ENCODE results near the gene KNDC1. TPM values are rescaled to one million over a fixed set of nuclear protein-coding genes. Genes with fewer than 3 reads are reported as not detected.

The KNDC1 gene
- total RNA-seq, 2 donors from 2014 or later: 1.5 to 10.8 TPM

- DNase-seq (ENCODE audit: low spot score): no peak
- H3K4me1 ChIP-seq (replicated peaks): peaks cover 3% of the 10 kb centered on the region
- TF ChIP-seq POLR2A (IDR thresholded peaks at IDR 0.05): no peak
- TF ChIP-seq POLR2AphosphoS5 (IDR thresholded peaks at IDR 0.05): no peak
- TF ChIP-seq CTCF (IDR thresholded peaks at IDR 0.05): no peak
- no peaks in the 10 kb centered on the region for H3K36me3 ChIP-seq
- no peak overlapping the region for H3K27ac ChIP-seq
- no peaks in the 10 kb centered on the region for H3K9me3 ChIP-seq
- intact Hi-C loops (cut with DNase I): no loop called here
- H3K27me3 ChIP-seq (replicated peaks; ENCODE audit: insufficient read depth): no peaks in the 10 kb centered on the region
- WGBS: 78% methylated on average over 13 of the region's 14 CpGs
- no peak overlapping the region for H3K4me3 ChIP-seq
Observed at GRCh38 chr10:133267293-133267692, 107.3 kb downstream of the KNDC1 start.

- Histone ChIP-seq H3K27ac (no peak overlapping the region), H3K4me1 (replicated peaks) (no peaks in the 10 kb centered on the region), H3K4me3 (no peak overlapping the region), H3K36me3 (no peaks in the 10 kb centered on the region), H3K9me3 (no peaks in the 10 kb centered on the region), H3K27me3 (replicated peaks; ENCODE audit: insufficient read depth) (no peaks in the 10 kb centered on the region)
- intact Hi-C loops (cut with DNase I): no loop called here
- no peak for DNase-seq (ENCODE audit: low spot score)
- TF ChIP-seq POLR2A (IDR thresholded peaks at IDR 0.05) (no peak), POLR2AphosphoS5 (IDR thresholded peaks at IDR 0.05) (no peak), CTCF (IDR thresholded peaks at IDR 0.05) (no peak)
- 84% methylated on average over 16 of the region's 22 CpGs for WGBS
Observed at GRCh38 chr10:133267829-133268228, 107.8 kb downstream of the KNDC1 start.

- H3K9me3 ChIP-seq: no peaks in the 10 kb centered on the region
- no peak for DNase-seq (ENCODE audit: low spot score)
- H3K4me1 ChIP-seq (replicated peaks): no peaks in the 10 kb centered on the region
- TF ChIP-seq CTCF (IDR thresholded peaks at IDR 0.05) (no peak), POLR2AphosphoS5 (IDR thresholded peaks at IDR 0.05) (no peak), POLR2A (IDR thresholded peaks at IDR 0.05) (no peak)
- no peaks in the 10 kb centered on the region for H3K27me3 ChIP-seq (replicated peaks; ENCODE audit: insufficient read depth)
- intact Hi-C loops (cut with DNase I): no loop called here
- H3K36me3 ChIP-seq: no peaks in the 10 kb centered on the region
- no peak overlapping the region for H3K27ac ChIP-seq
- H3K4me3 ChIP-seq: no peak overlapping the region
- 94% methylated on average over 22 of the region's 22 CpGs for WGBS
Observed at GRCh38 chr10:133268532-133268931, 108.5 kb downstream of the KNDC1 start.

GRCh38 chr10:133269367-133269766 is 109.3 kb downstream of the KNDC1 start:
- intact Hi-C loops (cut with DNase I): no loop called here
- H3K4me1 ChIP-seq (replicated peaks): no peaks in the 10 kb centered on the region
- H3K36me3 ChIP-seq: no peaks in the 10 kb centered on the region
- no peak for DNase-seq (ENCODE audit: low spot score)
- TF ChIP-seq POLR2A (IDR thresholded peaks at IDR 0.05): no peak
- no peak for TF ChIP-seq POLR2AphosphoS5 (IDR thresholded peaks at IDR 0.05)
- TF ChIP-seq CTCF (IDR thresholded peaks at IDR 0.05): no peak
- H3K27me3 ChIP-seq (replicated peaks; ENCODE audit: insufficient read depth): no peaks in the 10 kb centered on the region
- no peak overlapping the region for H3K4me3 ChIP-seq
- H3K9me3 ChIP-seq: no peaks in the 10 kb centered on the region
- no peak overlapping the region for H3K27ac ChIP-seq
- WGBS: 80% methylated on average over 14 of the region's 26 CpGs

- TF ChIP-seq POLR2AphosphoS5 (IDR thresholded peaks at IDR 0.05) (no peak), POLR2A (IDR thresholded peaks at IDR 0.05) (no peak), CTCF (IDR thresholded peaks at IDR 0.05) (no peak)
- H3K4me1 ChIP-seq (replicated peaks): no peaks in the 10 kb centered on the region
- 87% methylated on average over 9 of the region's 20 CpGs for WGBS
- no peak overlapping the region for H3K27ac ChIP-seq
- DNase-seq (ENCODE audit: low spot score): no peak
- intact Hi-C loops (cut with DNase I): no loop called here
- H3K9me3 ChIP-seq: no peaks in the 10 kb centered on the region
- no peak overlapping the region for H3K4me3 ChIP-seq
- no peaks in the 10 kb centered on the region for H3K27me3 ChIP-seq (replicated peaks; ENCODE audit: insufficient read depth)
- no peaks in the 10 kb centered on the region for H3K36me3 ChIP-seq
Observed at GRCh38 chr10:133270204-133270603, 110.2 kb downstream of the KNDC1 start.
